K562 (cell line): ENCODE results near the gene ANKRD13C. TPM values are rescaled to one million over a fixed set of nuclear protein-coding genes. Genes with fewer than 3 reads are reported as not detected.

Experiments
- BHLHE40 ChIP-seq: IDR thresholded peaks from 2 replicates; pipeline ENCODE4 v1.6.1; 2011; ENCODE audit warnings: low read length, improper control_type of control experiment
- CAMTA2 ChIP-seq: fragments of 250-450 bp; sonication (Bioruptor Pico); conservative IDR thresholded peaks from 2 replicates; pipeline ENCODE4 v1.5.1; 2022
- CBFA2T3 ChIP-seq: fragments of 450-650 bp; IDR thresholded peaks from 2 replicates; pipeline ENCODE4 v1.6.1; 2017
- ETS1 ChIP-seq: conservative IDR thresholded peaks from 2 replicates; pipeline ENCODE4 v1.6.1; 2011; ENCODE audit warnings: low read depth, mild to moderate bottlenecking, low read length; ENCODE audit not compliant: control insufficient read depth
- FOXM1 ChIP-seq, 2 experiments: fragments of 450-650 bp in 1 of 2; sonication (generic) in 1 of 2; formaldehyde crosslinking in 1 of 2; IDR thresholded peaks; 2 replicates each; pipeline versions ENCODE4 v1.6.1 to v1.9.0; 2017 to 2022; ENCODE audit warnings: low read depth in 2 of 2, mild to moderate bottlenecking in 2 of 2, missing genetic modification reagents in 1 of 2, moderate library complexity in 1 of 2
- MCM5 ChIP-seq: fragments of 450-650 bp; IDR thresholded peaks from 2 replicates; pipeline ENCODE4 v1.6.1; 2016; ENCODE audit warnings: low read depth
- NFRKB ChIP-seq: fragments of 450-650 bp; IDR thresholded peaks from 2 replicates; pipeline ENCODE4 v1.6.1; 2016; ENCODE audit warnings: low read depth
- NKRF ChIP-seq: fragments of 450-650 bp; IDR thresholded peaks from 2 replicates; pipeline ENCODE4 v1.6.1; 2016; ENCODE audit warnings: borderline replicate concordance
- SMAD3 ChIP-seq: fragments of 450-650 bp; formaldehyde crosslinking; conservative IDR thresholded peaks from 2 replicates; pipeline ENCODE4 v1.4.0; 2020; ENCODE audit warnings: mild to moderate bottlenecking
- ZBTB17 ChIP-seq: fragments of 450-650 bp; formaldehyde crosslinking; IDR thresholded peaks from 2 replicates; pipeline ENCODE4 v1.4.0; 2020; ENCODE audit warnings: mild to moderate bottlenecking
- ZFPM2 ChIP-seq: fragments of 250-450 bp; sonication (Bioruptor Pico); IDR thresholded peaks from 2 replicates; pipeline ENCODE4 v1.5.1; 2022; ENCODE audit warnings: mild to moderate bottlenecking
- ZNF175 ChIP-seq: fragments of 200-800 bp; sonication (Bioruptor generic); IDR thresholded peaks from 2 replicates; pipeline ENCODE4 v1.6.1; 2016; ENCODE audit warnings: low read depth, mild to moderate bottlenecking, missing genetic modification characterization, missing compliant biosample characterization
- ZNF224 ChIP-seq: sonication (generic); formaldehyde crosslinking; IDR thresholded peaks from 2 replicates; pipeline ENCODE4 v1.8.0; 2022; ENCODE audit warnings: mild to moderate bottlenecking, missing genetic modification reagents
- ZNF354B ChIP-seq: fragments of 250-450 bp; sonication (Bioruptor Pico); IDR thresholded peaks from 2 replicates; pipeline ENCODE4 v1.4.0; 2020
- ZNF395 ChIP-seq: fragments of 200-800 bp; sonication (Bioruptor generic); IDR thresholded peaks from 2 replicates; pipeline ENCODE4 v1.6.1; 2017; ENCODE audit warnings: missing genetic modification characterization, missing compliant biosample characterization
- ZSCAN29 ChIP-seq: fragments of 450-650 bp; IDR thresholded peaks from 2 replicates; pipeline ENCODE4 v1.6.1; 2017
- polyA plus RNA-seq, 8 experiments: library from polyadenylated mRNA; depleted of rRNA in 4 of 8; stranded (reverse) in 5 of 8; unstranded in 3 of 8; fragments of >200 nt; fragmentation: Nextera tagmentation in 2 of 8; fragmentation: Illumina TruSeq in 1 of 8; extraction: Ambion mirVana in 2 of 8; extraction: Trizol in 1 of 8; gene quantifications; 2 replicates each; pipeline versions ENCODE4 v1.2.1 to v1.2.3, GENCODE V29; 2011 to 2014; ENCODE audit warnings: inconsistent platforms in 1 of 8, missing spikeins in 1 of 8
- total RNA-seq, 7 experiments: library from RNA; depleted of rRNA in 6 of 7; stranded (reverse); fragments of >200 nt in 6 of 7; fragmentation: Illumina TruSeq in 2 of 7; extraction: Trizol in 2 of 7; gene quantifications; 2 replicates each; pipeline versions ENCODE4 v1.2.1 to v1.2.3, GENCODE V29; 2011 to 2021; ENCODE audit warnings: low replicate concordance in 1 of 7
- TF ChIP-seq, protein P1 (sequence below): fragments of 450-650 bp; IDR thresholded peaks from 2 replicates; pipeline ENCODE4 v1.6.1; 2018; ENCODE audit warnings: mild to moderate bottlenecking, low read depth; ENCODE audit not compliant: partially characterized antibody
- TF ChIP-seq, protein P2 (sequence below), 2 experiments: IDR thresholded peaks; 2 replicates each; pipeline ENCODE4 v1.6.1; 2012; ENCODE audit warnings: improper control_type of control experiment in 2 of 2, low read depth in 2 of 2, low read length in 2 of 2, borderline replicate concordance in 1 of 2

ANKRD13C gene
- total and polyA plus RNA-seq, 9 of the 15 experiments (the other 6 are each of a cell fraction or from before 2014, with no cell fraction given) = 3.4 to 22.8 (median 12.5) TPM

DNA sequence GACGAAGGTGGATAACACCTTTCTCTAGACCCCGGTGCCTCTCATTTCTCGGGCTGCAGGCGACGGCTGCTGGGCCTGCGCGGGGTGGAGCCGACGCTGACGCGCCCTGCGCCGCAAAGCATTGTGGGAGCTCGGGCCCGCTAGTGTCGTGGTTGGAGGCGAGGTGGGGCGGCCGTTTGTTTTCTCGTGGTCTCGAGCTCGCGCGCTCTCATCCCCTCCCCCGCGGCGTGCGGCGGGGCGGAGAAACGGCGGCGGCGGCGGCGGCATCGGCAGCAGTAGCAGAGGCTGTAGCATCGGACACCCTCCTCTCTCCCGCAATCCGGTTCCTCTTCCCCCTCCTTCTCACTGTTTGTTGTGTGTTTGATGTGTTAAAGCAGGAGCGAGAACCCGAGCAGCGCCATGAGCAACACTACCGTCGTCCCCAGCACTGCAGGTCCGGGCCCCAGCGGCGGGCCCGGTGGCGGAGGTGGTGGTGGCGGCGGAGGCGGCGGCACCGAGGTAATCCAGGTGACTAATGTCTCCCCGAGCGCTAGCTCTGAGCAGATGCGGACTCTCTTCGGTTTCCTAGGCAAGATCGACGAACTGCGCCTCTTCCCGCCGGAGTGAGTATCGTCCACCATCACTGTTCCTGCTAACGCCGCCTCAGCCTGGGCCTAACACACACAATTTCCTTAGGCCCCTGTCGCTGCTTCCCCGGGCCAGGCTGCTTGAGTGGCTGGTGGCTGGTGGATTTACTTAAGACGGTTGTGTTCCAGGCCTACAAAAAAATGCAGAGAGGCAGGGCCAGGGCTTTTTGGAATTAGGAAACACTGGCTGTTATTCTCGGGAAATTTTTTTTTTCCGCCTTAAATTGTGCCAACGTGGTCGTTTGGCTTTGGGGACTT is 133.0 kb downstream of the ANKRD13C start, which contains the start of gene SRSF11 (continued):
- peak; percentile 72; the same call in 1 of the 2 replicates for TF ChIP-seq NKRF
- no peak for TF ChIP-seq MCM5
- peak; percentile 58; the same call in 1 of the 2 replicates for TF ChIP-seq ZBTB17 (CRISPR knock-in tag)
- peak; percentile 71 for TF ChIP-seq BHLHE40
- no peak for TF ChIP-seq SMAD3 (CRISPR knock-in tag)
- no peak for TF ChIP-seq ZFPM2 (CRISPR knock-in tag)
- peak; percentile 90 for TF ChIP-seq ZNF395 (CRISPR knock-in tag)
- no peak for TF ChIP-seq ZNF175 (CRISPR knock-in tag)
- peak; percentile 44; the same call in 1 of the 2 replicates for TF ChIP-seq ETS1
- TF ChIP-seq CBFA2T3 = no peak
- no peak for TF ChIP-seq CAMTA2
- TF ChIP-seq NFRKB = peak; percentile 63
- TF ChIP-seq ZNF224 = no peak
- TF ChIP-seq FOXM1 (IDR thresholded peaks at IDR 0.05; ENCODE audit: low read depth) = no peak
- peak; percentile 57; the same call in 1 of the 2 replicates for TF ChIP-seq FOXM1 (CRISPR knock-in tag; IDR thresholded peaks at IDR 0.05; ENCODE audit: low read depth)
- peak; percentile 21; the same call in 1 of the 2 replicates for TF ChIP-seq ZSCAN29
- no peak for TF ChIP-seq ZNF354B (CRISPR knock-in tag)
- TF ChIP-seq, protein P1, sequence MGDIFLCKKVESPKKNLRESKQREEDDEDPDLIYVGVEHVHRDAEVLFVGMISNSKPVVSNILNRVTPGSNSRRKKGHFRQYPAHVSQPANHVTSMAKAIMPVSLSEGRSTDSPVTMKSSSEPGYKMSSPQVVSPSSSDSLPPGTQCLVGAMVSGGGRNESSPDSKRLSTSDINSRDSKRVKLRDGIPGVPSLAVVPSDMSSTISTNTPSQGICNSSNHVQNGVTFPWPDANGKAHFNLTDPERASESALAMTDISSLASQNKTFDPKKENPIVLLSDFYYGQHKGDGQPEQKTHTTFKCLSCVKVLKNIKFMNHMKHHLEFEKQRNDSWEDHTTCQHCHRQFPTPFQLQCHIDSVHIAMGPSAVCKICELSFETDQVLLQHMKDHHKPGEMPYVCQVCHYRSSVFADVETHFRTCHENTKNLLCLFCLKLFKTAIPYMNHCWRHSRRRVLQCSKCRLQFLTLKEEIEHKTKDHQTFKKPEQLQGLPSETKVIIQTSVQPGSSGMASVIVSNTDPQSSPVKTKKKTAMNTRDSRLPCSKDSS = no peak
- TF ChIP-seq, protein P2, sequence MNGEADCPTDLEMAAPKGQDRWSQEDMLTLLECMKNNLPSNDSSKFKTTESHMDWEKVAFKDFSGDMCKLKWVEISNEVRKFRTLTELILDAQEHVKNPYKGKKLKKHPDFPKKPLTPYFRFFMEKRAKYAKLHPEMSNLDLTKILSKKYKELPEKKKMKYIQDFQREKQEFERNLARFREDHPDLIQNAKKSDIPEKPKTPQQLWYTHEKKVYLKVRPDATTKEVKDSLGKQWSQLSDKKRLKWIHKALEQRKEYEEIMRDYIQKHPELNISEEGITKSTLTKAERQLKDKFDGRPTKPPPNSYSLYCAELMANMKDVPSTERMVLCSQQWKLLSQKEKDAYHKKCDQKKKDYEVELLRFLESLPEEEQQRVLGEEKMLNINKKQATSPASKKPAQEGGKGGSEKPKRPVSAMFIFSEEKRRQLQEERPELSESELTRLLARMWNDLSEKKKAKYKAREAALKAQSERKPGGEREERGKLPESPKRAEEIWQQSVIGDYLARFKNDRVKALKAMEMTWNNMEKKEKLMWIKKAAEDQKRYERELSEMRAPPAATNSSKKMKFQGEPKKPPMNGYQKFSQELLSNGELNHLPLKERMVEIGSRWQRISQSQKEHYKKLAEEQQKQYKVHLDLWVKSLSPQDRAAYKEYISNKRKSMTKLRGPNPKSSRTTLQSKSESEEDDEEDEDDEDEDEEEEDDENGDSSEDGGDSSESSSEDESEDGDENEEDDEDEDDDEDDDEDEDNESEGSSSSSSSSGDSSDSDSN (IDR thresholded peaks at IDR 0.05; ENCODE audit: borderline replicate concordance in 1 of 2, low read depth in 2 of 2, low read length in 2 of 2) = peak; percentile 59 to 79; a peak in 2 of 4 replicates
